ENCODE data around the gene ZNF226.
"Not testable (repeated sequence)": the region's sequence is repeated elsewhere in the genome, so short reads cannot be mapped to it uniquely, and the experiment has no call there.

The ZNF226 gene

DNA sequence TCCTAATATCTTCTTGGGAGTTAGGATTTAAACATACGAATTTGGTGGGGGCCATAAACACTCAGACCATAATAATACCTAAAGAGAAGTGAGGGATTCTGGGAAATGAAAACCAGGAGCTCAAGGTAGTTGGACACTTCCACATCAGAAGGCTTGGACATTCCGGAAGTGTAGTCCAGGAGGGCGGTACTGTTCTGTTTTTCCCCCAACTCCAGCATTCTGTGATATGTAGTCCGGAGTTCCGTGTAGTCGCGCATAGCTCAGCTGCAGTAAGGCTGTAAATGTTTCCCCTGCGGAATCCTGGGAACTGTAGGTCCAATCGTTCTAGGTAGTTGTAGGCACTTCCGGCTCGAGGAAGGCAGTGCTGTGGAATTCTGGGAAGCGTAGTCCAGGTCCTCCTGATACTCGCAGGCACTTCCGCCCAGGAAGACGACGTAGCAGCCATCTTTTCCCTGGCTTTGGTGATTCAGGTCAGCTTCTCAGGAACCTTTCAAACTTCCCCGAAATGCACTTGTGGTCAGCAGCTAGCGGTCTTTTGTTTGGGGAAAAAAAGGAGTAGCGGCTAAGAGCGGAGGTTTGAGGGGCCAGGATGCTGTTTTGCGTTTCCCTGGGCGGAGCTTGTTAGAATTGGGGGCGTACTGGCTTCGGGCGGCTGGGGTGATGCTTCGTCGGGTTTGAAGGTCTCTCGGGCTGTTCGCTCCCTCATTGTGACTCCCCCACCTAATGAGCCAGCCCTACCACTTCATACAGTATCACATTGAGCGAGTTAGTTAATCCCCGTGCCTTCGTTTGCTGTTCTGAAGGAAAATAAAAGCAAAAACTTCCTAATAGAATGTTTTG is at the start of gene ZNF226:
TSS of gene ZNF226 (plus strand) at position 428 of the 840 bp plus-strand sequence. CDS start 4,981 bp downstream, outside the sequence.
- peak; percentile 51 to 99 (median 93) for DNase-seq

DNA sequence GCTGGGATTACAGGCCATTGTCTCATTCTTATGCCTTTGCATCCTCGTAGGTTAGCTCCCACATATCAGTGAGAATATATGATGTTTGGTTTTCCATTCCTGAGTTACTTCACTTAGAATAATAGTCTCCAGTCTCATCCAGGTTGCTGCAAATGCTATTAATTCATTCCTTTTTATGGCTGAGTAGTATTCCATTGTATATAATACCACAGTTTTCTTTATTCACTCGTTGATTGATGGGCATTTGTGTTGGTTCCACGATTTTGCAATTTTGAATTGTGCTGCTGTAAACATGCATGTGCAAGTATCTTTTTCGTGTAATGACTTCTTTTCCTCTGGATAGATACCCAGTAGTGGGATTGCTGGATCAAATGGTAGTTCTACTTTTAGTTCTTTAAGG is 43.7 kb upstream of the ZNF226 start:
- not testable (repeated sequence) for DNase-seq

DNA sequence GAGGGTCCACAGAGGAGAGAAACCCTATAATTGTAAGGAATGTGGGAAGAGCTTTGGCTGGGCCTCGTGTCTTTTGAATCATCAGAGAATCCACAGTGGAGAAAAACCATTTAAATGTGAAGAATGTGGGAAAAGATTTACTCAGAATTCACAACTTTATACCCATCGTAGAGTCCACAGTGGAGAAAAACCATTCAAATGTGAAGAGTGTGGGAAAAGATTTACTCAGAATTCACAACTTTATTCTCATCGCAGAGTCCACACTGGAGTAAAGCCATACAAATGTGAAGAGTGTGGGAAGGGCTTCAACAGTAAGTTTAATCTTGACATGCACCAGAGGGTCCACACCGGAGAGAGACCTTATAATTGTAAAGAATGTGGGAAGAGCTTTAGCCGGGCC is 32.9 kb upstream of the ZNF226 start:
- no peak for DNase-seq

DNA sequence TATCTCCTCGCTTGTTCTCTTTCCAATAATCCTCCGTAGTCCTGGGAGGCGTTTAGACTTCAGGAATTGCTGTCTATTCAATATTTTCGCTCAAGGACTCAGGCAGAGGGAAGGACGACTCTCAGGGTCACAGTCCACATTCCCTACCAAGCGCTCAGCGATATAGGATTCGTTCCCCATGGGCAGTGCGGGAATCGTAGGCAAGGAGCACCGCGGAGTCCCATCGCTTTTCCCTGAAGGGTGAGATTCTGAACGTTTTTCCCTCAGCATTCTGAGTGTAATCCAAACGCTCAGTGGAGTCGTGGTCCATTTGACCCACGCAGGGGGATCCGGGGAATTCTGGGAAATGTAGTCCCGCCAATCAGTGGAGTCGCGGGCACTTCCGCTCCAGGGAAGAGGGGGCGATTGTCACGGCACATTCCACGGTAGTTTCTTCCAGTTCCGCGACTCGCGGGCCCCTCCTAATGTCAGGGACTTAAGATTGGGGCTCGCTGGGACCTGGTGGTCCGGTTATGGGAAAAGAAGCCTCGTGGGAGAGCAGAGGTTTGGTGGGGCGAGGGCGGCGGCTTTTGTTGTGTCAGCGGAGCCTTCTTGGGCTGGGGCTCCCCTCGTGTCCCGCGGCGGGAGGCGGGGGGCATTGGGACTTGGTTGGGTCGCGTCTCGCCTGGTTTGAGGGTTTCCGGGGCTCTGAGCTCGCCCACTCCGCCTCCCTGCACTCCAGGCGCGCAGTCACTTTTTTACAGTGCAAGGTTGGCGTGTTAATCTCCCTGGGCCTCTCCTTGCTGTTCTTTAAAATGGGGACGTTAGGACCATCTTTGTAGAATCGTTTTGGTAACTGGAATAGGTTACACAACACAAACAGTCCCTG is 23.5 kb upstream of the ZNF226 start, which contains the start of gene ZNF234:
TSS of gene ZNF234 (plus strand) at position 364 of the 868 bp plus-strand sequence. CDS start 3,079 bp downstream, outside the sequence.
- peak; percentile 32 to 93 (median 82) for DNase-seq

DNA sequence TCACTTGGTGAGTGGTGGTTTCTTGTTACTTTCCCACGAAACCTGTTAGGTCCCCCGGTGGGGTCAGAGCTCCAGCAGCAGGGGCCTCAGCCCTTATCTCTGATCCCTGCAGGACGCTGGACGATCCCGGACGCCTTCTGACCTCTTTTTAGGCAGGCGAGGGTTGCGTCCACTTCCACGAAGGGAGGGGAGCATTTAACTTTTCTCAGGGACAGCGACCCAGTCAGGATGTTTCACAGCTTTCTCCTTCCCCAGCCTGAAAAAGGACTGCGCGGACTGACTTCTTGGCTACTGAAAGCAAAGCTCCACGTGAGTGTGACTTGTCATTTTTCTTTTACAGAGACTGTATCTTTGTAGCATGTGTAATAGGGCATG is 22.9 kb upstream of the ZNF226 start:
- peak in 7 of 56 donors; percentile 5 to 34 (median 20) for DNase-seq

DNA sequence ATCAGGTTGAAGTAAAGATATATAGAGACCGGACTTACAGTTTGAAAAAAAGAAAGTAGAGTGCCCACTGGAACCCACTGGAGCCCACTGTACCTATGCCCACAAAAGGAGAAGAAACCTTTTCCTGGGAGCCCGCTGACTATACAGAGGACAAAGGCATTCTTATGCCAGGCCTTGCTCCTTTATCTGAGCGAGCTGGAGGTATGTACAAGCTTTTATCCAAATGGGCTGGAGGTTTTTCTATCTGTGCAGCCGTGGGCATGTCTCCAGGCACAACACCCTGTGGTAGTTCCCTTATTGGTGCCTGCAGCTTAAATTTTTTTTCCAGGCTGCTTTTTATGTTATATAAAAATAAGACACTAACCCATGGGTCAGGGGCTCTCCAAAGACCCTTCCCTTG is 15.1 kb upstream of the ZNF226 start:
- DNase-seq = no peak

DNA sequence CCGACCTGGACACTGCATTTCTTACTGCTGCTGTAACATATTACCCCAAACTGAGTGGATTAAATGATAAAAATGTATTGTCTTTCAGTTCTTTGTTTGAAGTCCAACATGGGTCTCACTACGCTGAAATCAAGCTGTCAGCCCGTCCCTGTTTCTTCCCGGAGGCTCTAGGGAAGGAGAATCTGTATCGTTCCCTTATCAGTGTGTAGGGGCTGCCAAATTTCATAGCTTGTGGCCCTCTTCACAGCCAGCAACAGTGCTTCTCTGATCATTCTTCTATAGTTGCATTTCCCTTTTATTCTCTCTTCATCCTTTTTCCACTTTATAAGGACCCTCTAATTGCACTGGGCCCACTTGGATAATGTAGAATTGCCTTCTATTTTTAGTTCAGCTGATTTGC is 13.4 kb upstream of the ZNF226 start:
- no peak for DNase-seq

DNA sequence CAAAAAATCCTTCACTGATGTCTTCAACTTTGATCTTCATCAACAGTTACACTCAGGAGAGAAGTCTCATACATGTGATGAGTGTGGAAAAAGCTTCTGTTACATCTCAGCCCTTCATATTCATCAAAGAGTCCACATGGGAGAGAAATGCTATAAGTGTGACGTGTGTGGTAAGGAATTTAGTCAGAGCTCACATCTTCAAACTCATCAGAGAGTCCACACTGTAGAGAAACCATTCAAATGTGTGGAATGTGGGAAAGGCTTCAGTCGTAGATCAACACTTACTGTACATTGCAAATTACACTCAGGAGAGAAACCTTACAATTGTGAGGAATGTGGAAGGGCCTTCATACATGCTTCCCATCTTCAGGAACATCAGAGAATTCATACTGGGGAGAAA is 8.4 kb upstream of the ZNF226 start:
- no peak for DNase-seq

DNA sequence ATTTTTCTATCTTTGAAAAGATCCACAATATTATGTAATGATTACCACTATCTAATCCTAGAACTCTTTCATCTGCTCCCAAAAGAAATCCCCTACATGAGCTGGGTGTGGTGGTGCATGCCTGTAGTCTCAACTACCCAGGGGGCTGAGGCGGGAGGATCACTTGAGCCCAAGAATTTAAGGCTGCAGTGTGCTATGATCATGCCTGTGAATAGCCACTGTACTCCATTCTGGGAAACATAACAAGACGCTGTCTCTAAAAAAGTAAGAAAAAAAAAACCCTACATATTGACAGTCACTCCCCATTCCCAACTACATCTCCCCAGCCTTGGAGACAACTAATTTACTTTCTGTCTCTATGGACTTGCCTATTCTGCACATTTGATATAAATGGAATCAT is 1.1 kb upstream of the ZNF226 start:
- no peak for DNase-seq

DNA sequence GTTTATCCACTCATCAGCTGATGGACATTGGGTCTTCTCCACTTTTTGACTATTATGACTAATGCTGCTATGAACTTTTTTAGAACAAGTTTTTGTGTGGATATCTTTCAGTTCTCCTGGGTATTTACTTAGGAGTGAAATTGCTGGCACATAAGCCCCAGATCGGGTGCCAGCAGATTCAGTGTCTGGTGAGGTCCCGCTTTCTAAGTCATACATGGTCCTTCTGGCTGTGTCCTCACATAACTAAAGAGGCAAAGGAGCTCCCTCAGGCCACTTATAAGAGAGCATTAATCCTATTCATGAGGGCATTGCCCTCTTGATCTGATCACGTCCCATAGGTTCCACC is 600 bp upstream of the ZNF226 start:
- DNase-seq = no peak

DNA sequence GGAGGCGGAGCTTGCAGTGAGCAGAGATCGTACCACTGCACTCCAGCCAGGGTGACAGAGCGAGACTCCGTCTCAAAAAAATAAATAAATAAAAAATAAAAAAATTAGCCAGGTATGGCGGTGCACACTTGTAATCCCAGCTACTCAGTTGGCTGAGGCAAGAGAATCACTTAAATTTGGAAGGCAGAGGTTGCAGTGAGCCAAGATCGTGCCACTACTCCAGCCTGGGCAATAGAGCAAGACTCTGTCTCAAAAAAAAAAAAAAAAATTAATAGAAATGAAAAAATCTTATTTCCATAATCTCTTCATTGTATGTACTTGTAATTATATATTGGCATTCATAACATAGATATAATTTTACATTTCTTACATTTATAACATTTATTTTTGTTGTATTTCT is 5.8 kb downstream of the ZNF226 start:
- not testable (repeated sequence) for DNase-seq

DNA sequence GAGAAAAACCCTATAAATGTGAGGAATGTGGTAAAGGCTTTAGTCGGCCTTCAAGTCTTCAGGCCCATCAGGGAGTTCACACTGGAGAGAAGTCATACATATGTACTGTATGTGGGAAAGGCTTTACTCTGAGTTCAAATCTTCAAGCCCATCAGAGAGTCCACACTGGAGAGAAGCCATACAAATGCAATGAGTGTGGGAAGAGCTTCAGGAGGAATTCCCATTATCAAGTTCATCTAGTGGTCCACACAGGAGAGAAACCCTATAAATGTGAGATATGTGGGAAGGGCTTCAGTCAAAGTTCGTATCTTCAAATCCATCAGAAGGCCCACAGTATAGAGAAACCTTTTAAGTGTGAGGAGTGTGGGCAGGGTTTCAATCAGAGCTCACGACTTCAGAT is 11.7 kb downstream of the ZNF226 start:
- DNase-seq = no peak

DNA sequence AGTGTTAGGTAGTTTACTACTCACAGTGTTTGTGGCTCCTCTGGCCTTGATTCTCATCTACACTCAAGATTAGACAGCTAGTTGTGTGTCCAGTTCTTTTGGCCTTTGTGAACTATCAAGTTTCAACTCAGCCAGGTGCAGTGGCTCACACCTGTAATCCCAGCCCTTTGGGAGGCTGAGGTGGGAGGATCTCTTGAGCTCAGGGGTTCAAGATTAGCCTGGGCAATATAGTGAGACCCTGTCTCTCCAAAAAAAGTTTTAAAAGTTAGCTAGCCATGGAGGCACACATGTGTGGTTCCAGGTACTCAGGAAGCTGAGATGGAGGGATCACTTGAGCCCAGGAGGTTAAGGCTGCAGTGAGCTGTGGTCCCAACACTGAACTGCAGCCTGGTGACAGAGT is 16.1 kb downstream of the ZNF226 start:
- no peak for DNase-seq

DNA sequence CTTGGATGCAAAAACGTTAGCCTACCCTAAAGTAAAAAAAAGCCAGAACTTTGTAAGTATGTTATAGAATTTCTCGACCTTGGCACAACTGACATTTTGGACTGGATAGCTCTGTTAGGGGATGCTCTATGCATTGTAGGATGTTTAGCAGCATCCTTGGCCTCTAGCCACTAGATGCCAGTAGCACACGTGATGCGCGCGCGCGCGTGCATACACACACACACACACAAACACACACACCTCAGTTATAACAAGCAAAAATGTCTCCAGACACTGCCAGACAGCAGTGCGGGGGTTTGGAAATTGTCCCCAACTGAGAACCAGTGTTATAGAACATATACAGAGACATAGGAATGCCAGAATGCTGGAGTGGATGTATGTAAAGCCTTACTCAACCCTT is 17.2 kb downstream of the ZNF226 start:
- no peak for DNase-seq

DNA sequence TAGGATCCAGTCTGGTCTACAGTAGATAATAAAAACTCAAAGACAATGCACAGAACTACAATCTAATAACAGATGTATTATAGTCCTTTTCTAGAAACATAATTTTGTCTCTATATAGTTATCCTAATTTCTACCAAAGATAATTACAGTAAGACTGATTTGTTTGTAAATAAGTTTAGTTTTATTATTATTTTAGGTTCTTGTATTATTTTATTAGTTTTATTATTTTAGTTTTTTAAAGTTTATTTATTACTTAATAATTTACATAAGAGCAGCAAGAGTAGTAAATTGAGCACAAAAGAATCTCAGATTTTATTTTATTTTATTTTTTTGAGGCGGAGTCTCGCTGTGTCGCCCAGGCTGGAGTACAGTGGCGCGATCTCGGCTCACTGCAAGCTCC is 25.1 kb downstream of the ZNF226 start:
- no peak for DNase-seq

DNA sequence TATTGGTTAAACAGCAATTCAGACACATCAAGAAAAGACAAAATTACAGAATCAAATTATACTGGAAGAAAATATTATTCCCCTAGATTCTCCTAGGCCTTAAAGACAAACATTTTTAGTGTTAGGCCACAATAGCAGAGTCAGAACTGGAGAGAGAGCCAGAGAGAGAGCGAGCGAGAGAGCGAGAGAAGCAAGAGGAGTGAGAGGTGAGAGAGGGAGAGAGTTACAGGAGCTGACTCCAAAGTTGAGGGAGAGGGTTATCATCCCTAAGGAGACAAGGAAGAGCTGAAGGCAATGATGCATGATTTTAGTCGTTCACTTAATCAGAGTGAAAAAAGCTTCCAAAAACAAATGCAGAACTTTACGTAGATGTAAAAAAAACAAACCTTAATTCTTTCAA is 27.2 kb downstream of the ZNF226 start:
- no peak for DNase-seq

DNA sequence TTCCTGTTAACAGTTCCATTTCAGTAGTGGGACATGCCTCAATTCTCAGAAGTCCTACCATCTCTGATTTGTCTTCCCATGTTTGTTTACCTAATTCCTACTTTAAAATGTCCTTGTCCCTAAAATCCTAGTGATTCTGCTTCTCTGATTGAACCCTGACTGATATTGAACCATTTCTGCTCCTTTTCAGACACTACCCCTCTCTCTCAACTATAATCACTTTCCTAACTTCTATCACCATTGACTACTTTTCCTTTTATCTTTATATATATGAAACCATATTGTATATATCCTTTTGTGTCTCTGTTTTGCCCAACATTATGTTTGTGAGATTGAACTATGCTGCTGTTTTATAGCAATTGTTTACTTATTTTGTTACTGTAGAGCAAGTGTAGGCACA is 31.9 kb downstream of the ZNF226 start:
- DNase-seq = no peak

DNA sequence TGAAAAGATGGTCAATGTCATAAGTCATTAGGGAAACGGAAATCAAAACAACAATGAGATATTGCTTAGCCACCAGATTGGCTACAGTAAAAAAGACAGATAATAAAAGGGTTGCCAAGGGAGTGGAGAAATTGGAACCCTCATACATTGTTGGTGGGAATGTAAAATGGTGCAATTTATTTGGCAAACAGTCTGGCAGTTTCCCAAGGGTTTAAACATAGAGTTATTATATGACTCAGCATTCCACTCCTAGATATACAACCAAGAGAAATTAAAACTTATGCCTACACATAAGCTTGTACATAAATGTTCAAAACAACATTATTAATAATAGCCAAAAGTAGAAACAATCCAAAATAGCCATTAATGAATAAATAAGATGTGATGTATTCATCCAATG is 37.6 kb downstream of the ZNF226 start:
- no peak for DNase-seq

DNA sequence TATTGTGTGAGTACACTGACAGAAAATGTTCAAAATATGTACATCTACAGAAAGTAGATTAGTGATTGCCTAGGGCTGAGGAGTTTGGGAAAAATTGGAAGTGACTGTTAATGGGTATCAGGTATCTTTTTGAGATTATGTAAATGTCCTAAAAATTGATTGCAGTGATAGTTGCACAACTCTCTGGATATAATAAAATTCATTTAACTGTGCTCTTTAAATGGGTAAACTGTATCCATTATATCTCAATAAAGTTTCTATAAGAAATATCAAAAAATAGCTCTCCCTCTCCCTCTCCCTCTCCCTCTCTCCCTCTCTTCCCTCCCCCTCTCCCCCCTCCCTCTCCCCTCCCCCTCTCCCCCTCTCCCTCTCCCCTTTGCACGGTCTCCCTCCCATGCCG is 38.1 kb downstream of the ZNF226 start:
- no peak for DNase-seq

DNA sequence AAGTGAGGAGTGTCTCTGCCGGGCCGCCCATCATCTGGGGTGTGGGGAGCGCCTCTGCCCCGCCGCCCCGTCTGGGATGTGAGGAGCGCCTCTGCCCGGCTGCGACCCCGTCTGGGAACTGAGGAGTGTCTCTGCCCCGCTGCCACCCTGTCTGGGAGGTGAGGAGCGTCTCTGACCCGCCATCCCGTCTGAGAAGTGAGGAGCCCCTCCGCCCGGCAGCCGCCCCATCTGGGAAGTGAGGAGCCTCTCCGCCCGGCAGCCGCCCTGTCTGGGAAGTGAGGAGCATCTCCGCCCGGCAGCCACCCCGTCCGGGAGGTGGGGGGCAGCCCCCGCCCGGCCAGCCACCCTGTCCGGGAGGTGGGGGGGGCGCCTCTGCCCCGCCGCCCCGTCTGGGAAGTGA is 39.0 kb downstream of the ZNF226 start:
- DNase-seq = not testable (repeated sequence)

DNA sequence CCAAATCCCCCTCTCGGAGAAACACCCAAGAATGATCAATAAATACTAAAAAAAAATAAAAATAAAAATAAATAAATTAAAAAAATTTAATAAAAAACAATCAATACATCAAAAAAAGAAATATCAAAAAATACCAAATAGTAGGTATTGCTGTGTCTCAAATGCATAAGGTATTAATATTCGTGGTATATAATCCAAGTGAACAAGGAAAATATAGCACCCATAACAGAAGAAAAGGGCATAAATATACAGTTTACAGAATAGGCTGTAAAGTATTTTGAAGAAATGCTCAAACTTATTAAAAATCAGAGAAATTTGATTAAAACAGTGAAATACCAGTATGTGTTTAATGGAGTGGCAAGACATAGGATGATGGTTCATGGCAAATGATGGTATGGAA is 39.9 kb downstream of the ZNF226 start:
- no peak for DNase-seq

DNA sequence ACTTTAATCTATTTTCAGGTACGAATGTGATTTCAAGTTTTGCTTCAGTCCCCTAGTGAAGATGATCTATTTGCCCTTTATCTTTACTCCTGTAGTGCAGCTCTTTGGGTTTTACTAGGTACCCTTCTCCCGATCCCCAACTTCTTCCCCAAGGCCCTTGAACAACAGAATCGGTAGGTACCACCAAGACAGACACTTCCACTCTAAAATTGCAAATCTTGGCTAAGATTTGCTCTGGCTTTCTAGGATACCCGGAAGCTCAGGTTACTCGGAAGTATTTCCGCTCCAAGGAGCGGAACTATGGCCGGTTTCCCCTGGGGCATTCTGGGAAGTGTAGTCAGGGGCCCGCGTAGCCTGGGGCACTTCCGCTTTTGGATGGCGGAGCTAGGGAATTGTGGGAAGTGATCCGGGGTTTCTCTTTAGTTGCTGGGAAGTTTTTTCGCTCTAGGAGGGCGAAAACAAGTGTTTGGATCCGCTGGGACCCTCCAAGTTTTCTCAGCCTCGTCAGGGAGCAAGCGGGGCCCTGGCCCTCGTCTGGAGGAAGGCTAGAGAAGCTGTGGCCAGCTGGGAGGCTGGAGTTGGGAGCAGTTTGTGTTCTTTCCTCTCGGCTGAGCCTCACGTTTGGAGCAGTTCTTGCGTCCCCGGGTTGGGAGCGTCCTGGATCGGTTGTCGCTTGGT is 42.4 kb downstream of the ZNF226 start:
- peak in 55 of 56 donors; percentile 22 to 94 (median 84) for DNase-seq

All from nucleus accumbens (tissue), 56 donors.